ENCODE results near the gene YAF2.

Gene YAF2

GRCh38 chr12:42213023-42213422, 25.0 kb downstream of the YAF2 start:
- Histone ChIP-seq H3K36me3 (peaks cover 10% of the 10 kb centered on the region), H3K4me3 (ENCODE audit: low read depth in 1 of 2, low read length in 1 of 2) (no peak overlapping the region), H3K9me3 (no peaks in the 10 kb centered on the region), H3K4me1 (ENCODE audit: control insufficient read depth in 1 of 2, insufficient read depth in 1 of 2, low read depth in 1 of 2, low read length in 1 of 2) (no peaks in the 10 kb centered on the region), H3K27ac (no peak overlapping the region), H3K27me3 (no peaks in the 10 kb centered on the region)
- TF ChIP-seq CTCF (IDR thresholded peaks at IDR 0.05) = no peak

- H3K4me1 ChIP-seq (ENCODE audit: control insufficient read depth in 1 of 2, insufficient read depth in 1 of 2, low read depth in 1 of 2, low read length in 1 of 2) = no peaks in the 10 kb centered on the region
- H3K36me3 ChIP-seq = peaks cover 17% of the 10 kb centered on the region
- H3K27me3 ChIP-seq = no peaks in the 10 kb centered on the region
- no peak overlapping the region for H3K4me3 ChIP-seq (ENCODE audit: low read depth in 1 of 2, low read length in 1 of 2)
- no peak overlapping the region for H3K27ac ChIP-seq
- no peaks in the 10 kb centered on the region for H3K9me3 ChIP-seq
- TF ChIP-seq CTCF (IDR thresholded peaks at IDR 0.05) = no peak
Measured at GRCh38 chr12:42208574-42208973, 29.5 kb downstream of the YAF2 start.

- Histone ChIP-seq H3K27me3 (no peaks in the 10 kb centered on the region), H3K4me3 (ENCODE audit: low read depth in 1 of 2, low read length in 1 of 2) (no peak overlapping the region), H3K4me1 (ENCODE audit: control insufficient read depth in 1 of 2, insufficient read depth in 1 of 2, low read depth in 1 of 2, low read length in 1 of 2) (no peaks in the 10 kb centered on the region), H3K36me3 (peaks cover 16% of the 10 kb centered on the region), H3K9me3 (no peaks in the 10 kb centered on the region), H3K27ac (no peak overlapping the region)
- no peak for TF ChIP-seq CTCF (IDR thresholded peaks at IDR 0.05)
Measured at GRCh38 chr12:42204819-42205218, 33.2 kb downstream of the YAF2 start.

- TF ChIP-seq CTCF (IDR thresholded peaks at IDR 0.05) = no peak
- no peak overlapping the region for H3K4me3 ChIP-seq (ENCODE audit: low read depth in 1 of 2, low read length in 1 of 2)
- peaks cover 13% of the 10 kb centered on the region for H3K36me3 ChIP-seq
- no peaks in the 10 kb centered on the region for H3K4me1 ChIP-seq (ENCODE audit: control insufficient read depth in 1 of 2, insufficient read depth in 1 of 2, low read depth in 1 of 2, low read length in 1 of 2)
- H3K9me3 ChIP-seq = no peaks in the 10 kb centered on the region
- H3K27me3 ChIP-seq = no peaks in the 10 kb centered on the region
- H3K27ac ChIP-seq = no peak overlapping the region
Measured at GRCh38 chr12:42204362-42204761, 33.7 kb downstream of the YAF2 start.

- Histone ChIP-seq H3K27me3 (no peaks in the 10 kb centered on the region), H3K4me3 (ENCODE audit: low read depth in 1 of 2, low read length in 1 of 2) (no peak overlapping the region), H3K4me1 (ENCODE audit: control insufficient read depth in 1 of 2, insufficient read depth in 1 of 2, low read depth in 1 of 2, low read length in 1 of 2) (no peaks in the 10 kb centered on the region), H3K9me3 (no peaks in the 10 kb centered on the region), H3K36me3 (peaks cover 20% of the 10 kb centered on the region), H3K27ac (no peak overlapping the region)
- no peak for TF ChIP-seq CTCF (IDR thresholded peaks at IDR 0.05)
Measured at GRCh38 chr12:42201063-42201462, 37.0 kb downstream of the YAF2 start.

GRCh38 chr12:42199007-42199406, 39.0 kb downstream of the YAF2 start:
- no peaks in the 10 kb centered on the region for H3K4me1 ChIP-seq (ENCODE audit: control insufficient read depth in 1 of 2, insufficient read depth in 1 of 2, low read depth in 1 of 2, low read length in 1 of 2)
- H3K4me3 ChIP-seq (ENCODE audit: low read depth in 1 of 2, low read length in 1 of 2) = no peak overlapping the region
- H3K36me3 ChIP-seq = peaks cover 18% of the 10 kb centered on the region
- no peaks in the 10 kb centered on the region for H3K27me3 ChIP-seq
- H3K27ac ChIP-seq = no peak overlapping the region
- H3K9me3 ChIP-seq = no peaks in the 10 kb centered on the region
- no peak for TF ChIP-seq CTCF (IDR thresholded peaks at IDR 0.05)

Measured in neutrophil (primary cell).